GM12878 (cell line): ENCODE data around the gene GALNT18. TPM values are rescaled to one million over a fixed set of nuclear protein-coding genes. Genes with fewer than 3 reads are reported as not detected.

Experiments
- BHLHE40 ChIP-seq, 2 experiments: fragments of 450-650 bp in 1 of 2; IDR thresholded peaks; 2 replicates each; pipeline ENCODE4 v1.6.1; 2011 to 2017; ENCODE audit warnings: low read depth in 2 of 2, borderline replicate concordance in 1 of 2, improper control_type of control experiment in 1 of 2, low read length in 1 of 2, mild to moderate bottlenecking in 1 of 2
- BMI1 ChIP-seq: fragments of 450-650 bp; IDR thresholded peaks from 2 replicates; pipeline ENCODE4 v1.6.1; 2016; ENCODE audit warnings: mild to moderate bottlenecking, moderate library complexity, borderline replicate concordance
- CHD4 ChIP-seq: fragments of 200-600 bp; sonication (generic); IDR thresholded peaks from 2 replicates; pipeline ENCODE4 v1.6.1; 2016; ENCODE audit warnings: mild to moderate bottlenecking
- FOXK2 ChIP-seq: fragments of 450-650 bp; IDR thresholded peaks from 2 replicates; pipeline ENCODE4 v1.6.1; 2017; ENCODE audit warnings: mild to moderate bottlenecking, moderate library complexity
- JUNB ChIP-seq: IDR thresholded peaks from 2 replicates; pipeline ENCODE4 v1.6.1; 2016; ENCODE audit warnings: antibody characterized with exemption, mild to moderate bottlenecking
- KLF5 ChIP-seq: fragments of 450-650 bp; IDR thresholded peaks from 2 replicates; pipeline ENCODE4 v1.6.1; 2014; ENCODE audit warnings: mild to moderate bottlenecking; ENCODE audit not compliant: partially characterized antibody
- MYB ChIP-seq: fragments of 150-350 bp; IDR thresholded peaks from 2 replicates; pipeline ENCODE4 v1.6.1; 2014; ENCODE audit warnings: mild to moderate bottlenecking, low read depth, low read length, borderline replicate concordance
- PML ChIP-seq: IDR thresholded peaks from 2 replicates; pipeline ENCODE4 v1.6.1; 2012; ENCODE audit warnings: low read length, inconsistent platforms
- POLR2AphosphoS2 ChIP-seq: IDR thresholded peaks from 2 replicates; pipeline ENCODE4 v1.6.1; 2011; ENCODE audit warnings: low read depth, mild to moderate bottlenecking, low read length, improper control_type of control experiment, moderate library complexity
- RAD51 ChIP-seq: fragments of 450-650 bp; IDR thresholded peaks from 2 replicates; pipeline ENCODE4 v1.6.1; 2016; ENCODE audit warnings: moderate library complexity, mild to moderate bottlenecking, inconsistent platforms
- SMAD1 ChIP-seq: fragments of 450-650 bp; IDR thresholded peaks from 2 replicates; pipeline ENCODE4 v1.6.1; 2018; ENCODE audit warnings: mild to moderate bottlenecking, low read depth; ENCODE audit not compliant: partially characterized antibody
- SREBF2 ChIP-seq: IDR thresholded peaks from 2 replicates; pipeline ENCODE4 v1.6.1; 2012; ENCODE audit warnings: mild to moderate bottlenecking, low read length
- SUZ12 ChIP-seq: fragments of 200-600 bp; sonication (generic); IDR thresholded peaks from one replicate; pipeline ENCODE4 v1.6.1; 2018; ENCODE audit warnings: antibody characterized with exemption, mild to moderate bottlenecking; ENCODE audit not compliant: unreplicated experiment
- WRNIP1 ChIP-seq: IDR thresholded peaks from 2 replicates; pipeline ENCODE4 v1.6.1; 2011; ENCODE audit warnings: low read depth, low read length, improper control_type of control experiment, borderline replicate concordance
- polyA plus RNA-seq, 11 experiments: library from polyadenylated mRNA; depleted of rRNA in 4 of 11; unstranded in 6 of 11; stranded (reverse) in 5 of 11; fragments of >200 nt; fragmentation: Nextera tagmentation in 4 of 11; fragmentation: Illumina TruSeq in 1 of 11; extraction: Ambion mirVana in 4 of 11; extraction: Trizol in 1 of 11; gene quantifications; 1 replicate in 1 of 11; 2 replicates in 10 of 11; pipeline versions ENCODE4 v1.2.1 to v1.2.3, GENCODE V29; 2011 to 2016; ENCODE audit warnings: inconsistent platforms in 2 of 11, missing spikeins in 2 of 11, low read depth in 1 of 11
- total RNA-seq, 4 experiments: library from RNA; depleted of rRNA in 3 of 4; stranded (reverse); fragments of >200 nt in 3 of 4; fragmentation: Illumina TruSeq in 1 of 4; extraction: Trizol in 1 of 4; gene quantifications; 2 replicates each; pipeline versions ENCODE4 v1.2.1 to v1.2.3, GENCODE V29; 2013 to 2021
- TF ChIP-seq, protein P1 (sequence below): fragments of 450-650 bp; IDR thresholded peaks from 2 replicates; pipeline ENCODE4 v1.6.1; 2017; ENCODE audit warnings: antibody characterized with exemption, mild to moderate bottlenecking, moderate library complexity
- TF ChIP-seq, protein P2 (sequence below): fragments of 450-650 bp; IDR thresholded peaks from 2 replicates; pipeline ENCODE4 v1.6.1; 2016; ENCODE audit warnings: mild to moderate bottlenecking, moderate library complexity, borderline replicate concordance
- TF ChIP-seq, protein P3 (sequence below): IDR thresholded peaks from 2 replicates; pipeline ENCODE4 v1.6.1; 2012; ENCODE audit warnings: low read depth, low read length, improper control_type of control experiment
- TF ChIP-seq, protein P4 (sequence below): fragments of 450-650 bp; IDR thresholded peaks from 2 replicates; pipeline ENCODE4 v1.6.1; 2014; ENCODE audit warnings: mild to moderate bottlenecking
- TF ChIP-seq, protein P5 (sequence below): IDR thresholded peaks from 2 replicates; pipeline ENCODE4 v1.6.1; 2011; ENCODE audit warnings: borderline replicate concordance, low read depth, mild to moderate bottlenecking, moderate library complexity, mixed read lengths, low read length; ENCODE audit not compliant: insufficient read depth; ENCODE audit errors: extremely low read length

Gene GALNT18
- total and polyA plus RNA-seq, 10 of the 15 experiments (the other 5 are each of a cell fraction or from before 2014, with no cell fraction given), result 1.2 to 14.2 (median 6.3) TPM

DNA sequence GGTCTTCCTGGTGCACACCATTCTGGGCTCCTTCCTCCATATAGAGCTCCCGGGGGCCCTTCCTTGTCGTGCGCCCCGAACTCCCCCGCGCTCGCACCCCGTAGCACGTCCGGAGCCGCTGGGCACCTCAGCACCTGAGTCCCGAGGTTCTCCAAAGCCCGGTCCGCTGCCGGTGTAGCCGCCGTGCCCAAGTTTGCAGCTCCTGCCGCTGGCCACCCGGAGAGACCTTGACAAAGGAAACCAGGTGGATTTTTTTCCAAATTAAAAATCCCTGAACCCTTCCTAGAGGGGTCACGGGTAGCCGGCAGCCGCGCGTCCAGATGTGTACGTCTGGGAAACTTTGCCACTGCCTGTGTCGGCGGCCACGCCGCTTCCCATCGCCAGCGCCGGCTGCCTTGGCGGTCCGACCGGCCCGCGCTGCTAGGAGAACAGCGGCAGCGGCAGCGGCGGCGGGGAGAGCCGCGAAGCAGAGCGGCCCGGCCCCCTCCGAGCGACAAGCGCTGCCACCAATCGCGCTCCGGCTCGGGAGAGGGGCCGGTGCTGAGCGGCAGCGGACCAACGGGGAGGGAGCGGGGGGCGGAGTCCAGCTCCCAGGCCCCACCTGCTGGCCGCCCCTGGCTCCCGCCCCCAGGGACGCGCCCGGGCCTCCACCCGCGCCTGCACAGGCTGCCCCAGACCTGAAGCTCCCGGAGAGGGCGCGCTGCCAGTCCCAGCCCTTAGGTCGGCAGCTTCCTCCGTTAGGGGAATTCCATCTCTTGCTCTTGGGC is at the start of gene GALNT18 (continued):
- TF ChIP-seq, protein P1, sequence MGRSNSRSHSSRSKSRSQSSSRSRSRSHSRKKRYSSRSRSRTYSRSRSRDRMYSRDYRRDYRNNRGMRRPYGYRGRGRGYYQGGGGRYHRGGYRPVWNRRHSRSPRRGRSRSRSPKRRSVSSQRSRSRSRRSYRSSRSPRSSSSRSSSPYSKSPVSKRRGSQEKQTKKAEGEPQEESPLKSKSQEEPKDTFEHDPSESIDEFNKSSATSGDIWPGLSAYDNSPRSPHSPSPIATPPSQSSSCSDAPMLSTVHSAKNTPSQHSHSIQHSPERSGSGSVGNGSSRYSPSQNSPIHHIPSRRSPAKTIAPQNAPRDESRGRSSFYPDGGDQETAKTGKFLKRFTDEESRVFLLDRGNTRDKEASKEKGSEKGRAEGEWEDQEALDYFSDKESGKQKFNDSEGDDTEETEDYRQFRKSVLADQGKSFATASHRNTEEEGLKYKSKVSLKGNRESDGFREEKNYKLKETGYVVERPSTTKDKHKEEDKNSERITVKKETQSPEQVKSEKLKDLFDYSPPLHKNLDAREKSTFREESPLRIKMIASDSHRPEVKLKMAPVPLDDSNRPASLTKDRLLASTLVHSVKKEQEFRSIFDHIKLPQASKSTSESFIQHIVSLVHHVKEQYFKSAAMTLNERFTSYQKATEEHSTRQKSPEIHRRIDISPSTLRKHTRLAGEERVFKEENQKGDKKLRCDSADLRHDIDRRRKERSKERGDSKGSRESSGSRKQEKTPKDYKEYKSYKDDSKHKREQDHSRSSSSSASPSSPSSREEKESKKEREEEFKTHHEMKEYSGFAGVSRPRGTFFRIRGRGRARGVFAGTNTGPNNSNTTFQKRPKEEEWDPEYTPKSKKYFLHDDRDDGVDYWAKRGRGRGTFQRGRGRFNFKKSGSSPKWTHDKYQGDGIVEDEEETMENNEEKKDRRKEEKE, result no peak
- TF ChIP-seq BHLHE40 (IDR thresholded peaks at IDR 0.05; ENCODE audit: borderline replicate concordance in 1 of 2, low read depth in 2 of 2, low read length in 1 of 2) (peak in 1 of 2 experiments; percentile 51; a peak in 2 of 4 replicates), POLR2AphosphoS2 (no peak), SUZ12 (no peak), FOXK2 (no peak), CHD4 (no peak), MYB (no peak), BMI1 (no peak), SREBF2 (no peak), SMAD1 (no peak), KLF5 (no peak), WRNIP1 (no peak), RAD51 (no peak), PML (no peak), JUNB (no peak)
- TF ChIP-seq, protein P2, sequence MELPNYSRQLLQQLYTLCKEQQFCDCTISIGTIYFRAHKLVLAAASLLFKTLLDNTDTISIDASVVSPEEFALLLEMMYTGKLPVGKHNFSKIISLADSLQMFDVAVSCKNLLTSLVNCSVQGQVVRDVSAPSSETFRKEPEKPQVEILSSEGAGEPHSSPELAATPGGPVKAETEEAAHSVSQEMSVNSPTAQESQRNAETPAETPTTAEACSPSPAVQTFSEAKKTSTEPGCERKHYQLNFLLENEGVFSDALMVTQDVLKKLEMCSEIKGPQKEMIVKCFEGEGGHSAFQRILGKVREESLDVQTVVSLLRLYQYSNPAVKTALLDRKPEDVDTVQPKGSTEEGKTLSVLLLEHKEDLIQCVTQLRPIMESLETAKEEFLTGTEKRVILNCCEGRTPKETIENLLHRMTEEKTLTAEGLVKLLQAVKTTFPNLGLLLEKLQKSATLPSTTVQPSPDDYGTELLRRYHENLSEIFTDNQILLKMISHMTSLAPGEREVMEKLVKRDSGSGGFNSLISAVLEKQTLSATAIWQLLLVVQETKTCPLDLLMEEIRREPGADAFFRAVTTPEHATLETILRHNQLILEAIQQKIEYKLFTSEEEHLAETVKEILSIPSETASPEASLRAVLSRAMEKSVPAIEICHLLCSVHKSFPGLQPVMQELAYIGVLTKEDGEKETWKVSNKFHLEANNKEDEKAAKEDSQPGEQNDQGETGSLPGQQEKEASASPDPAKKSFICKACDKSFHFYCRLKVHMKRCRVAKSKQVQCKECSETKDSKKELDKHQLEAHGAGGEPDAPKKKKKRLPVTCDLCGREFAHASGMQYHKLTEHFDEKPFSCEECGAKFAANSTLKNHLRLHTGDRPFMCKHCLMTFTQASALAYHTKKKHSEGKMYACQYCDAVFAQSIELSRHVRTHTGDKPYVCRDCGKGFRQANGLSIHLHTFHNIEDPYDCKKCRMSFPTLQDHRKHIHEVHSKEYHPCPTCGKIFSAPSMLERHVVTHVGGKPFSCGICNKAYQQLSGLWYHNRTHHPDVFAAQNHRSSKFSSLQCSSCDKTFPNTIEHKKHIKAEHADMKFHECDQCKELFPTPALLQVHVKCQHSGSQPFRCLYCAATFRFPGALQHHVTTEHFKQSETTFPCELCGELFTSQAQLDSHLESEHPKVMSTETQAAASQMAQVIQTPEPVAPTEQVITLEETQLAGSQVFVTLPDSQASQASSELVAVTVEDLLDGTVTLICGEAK, result no peak
- TF ChIP-seq, protein P3, sequence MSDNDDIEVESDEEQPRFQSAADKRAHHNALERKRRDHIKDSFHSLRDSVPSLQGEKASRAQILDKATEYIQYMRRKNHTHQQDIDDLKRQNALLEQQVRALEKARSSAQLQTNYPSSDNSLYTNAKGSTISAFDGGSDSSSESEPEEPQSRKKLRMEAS, result no peak
- TF ChIP-seq, protein P4, sequence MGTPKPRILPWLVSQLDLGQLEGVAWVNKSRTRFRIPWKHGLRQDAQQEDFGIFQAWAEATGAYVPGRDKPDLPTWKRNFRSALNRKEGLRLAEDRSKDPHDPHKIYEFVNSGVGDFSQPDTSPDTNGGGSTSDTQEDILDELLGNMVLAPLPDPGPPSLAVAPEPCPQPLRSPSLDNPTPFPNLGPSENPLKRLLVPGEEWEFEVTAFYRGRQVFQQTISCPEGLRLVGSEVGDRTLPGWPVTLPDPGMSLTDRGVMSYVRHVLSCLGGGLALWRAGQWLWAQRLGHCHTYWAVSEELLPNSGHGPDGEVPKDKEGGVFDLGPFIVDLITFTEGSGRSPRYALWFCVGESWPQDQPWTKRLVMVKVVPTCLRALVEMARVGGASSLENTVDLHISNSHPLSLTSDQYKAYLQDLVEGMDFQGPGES, result peak; percentile 76
- TF ChIP-seq, protein P5, sequence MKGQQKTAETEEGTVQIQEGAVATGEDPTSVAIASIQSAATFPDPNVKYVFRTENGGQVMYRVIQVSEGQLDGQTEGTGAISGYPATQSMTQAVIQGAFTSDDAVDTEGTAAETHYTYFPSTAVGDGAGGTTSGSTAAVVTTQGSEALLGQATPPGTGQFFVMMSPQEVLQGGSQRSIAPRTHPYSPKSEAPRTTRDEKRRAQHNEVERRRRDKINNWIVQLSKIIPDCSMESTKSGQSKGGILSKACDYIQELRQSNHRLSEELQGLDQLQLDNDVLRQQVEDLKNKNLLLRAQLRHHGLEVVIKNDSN, result no peak
